Measurements from ENCODE around the gene KIAA0753.

- TF ChIP-seq YY1 (IDR thresholded peaks at IDR 0.05; ENCODE audit: low read depth) (no peak), CHD2 (IDR thresholded peaks at IDR 0.05; ENCODE audit: low read length, partially characterized antibody) (no peak), TAF1 (IDR thresholded peaks at IDR 0.05; ENCODE audit: borderline replicate concordance, low read depth, low read length) (no peak), CTCF (IDR thresholded peaks at IDR 0.05) (no peak), PBX3 (IDR thresholded peaks at IDR 0.05) (no peak), POLR2AphosphoS5 (IDR thresholded peaks at IDR 0.05; ENCODE audit: low read depth, low read length) (no peak), TCF12 (IDR thresholded peaks at IDR 0.05) (no peak), SMC3 (IDR thresholded peaks at IDR 0.05; ENCODE audit: low read depth, low read length) (no peak), FOSL2 (IDR thresholded peaks at IDR 0.05; ENCODE audit: borderline replicate concordance, low read depth) (no peak), NRF1 (IDR thresholded peaks at IDR 0.05; ENCODE audit: low read depth, low read length) (no peak), MAX (IDR thresholded peaks at IDR 0.05; ENCODE audit: low read depth) (no peak)
Observed at GRCh38 chr17:6670999-6671398, 30.5 kb upstream of the KIAA0753 start.

Measured in SK-N-SH (cell line).